Activated naive CD8-positive, alpha-beta T cell treated with anti-CD3 and anti-CD28 coated beads, Interleukin-2, amount 10 ng/mL, durations not matched to agents 7 days and 5 days (primary cell): Measurements from ENCODE around the gene KRTAP4-9. TPM values are rescaled to one million over a fixed set of nuclear protein-coding genes. Genes with fewer than 3 reads are reported as not detected.
"Not testable (repeated sequence)": the region's sequence is repeated elsewhere in the genome, so short reads cannot be mapped to it uniquely, and the experiment has no call there.

ENCODE experiments used
- ATAC-seq: fragments of 150-1000 bp; cut with Tn5 transposase; one replicate; pipeline ENCODE4 v1.10.0; 2021; ENCODE audit warnings: low read depth, moderate library complexity
- POLR2A ChIA-PET: fragments of 350-600 bp; sonication (Branson Sonifier 250); formaldehyde crosslinking; loops from one replicate; lab custom pipeline; 2021; ENCODE audit warnings: antibody characterized with exemption; lab: Charles Lee
- DNase-seq: peaks from one replicate; pipeline ENCODE4 v3.0.0; 2021
- H3K27ac Mint-ChIP-seq: one replicate; pipeline ENCODE4 v1.8.0; 2022; ENCODE audit warnings: mild to moderate bottlenecking, mixed read lengths
- H3K27me3 Mint-ChIP-seq: one replicate; pipeline ENCODE4 v1.8.0; 2022; ENCODE audit warnings: mild to moderate bottlenecking, moderate library complexity, mixed read lengths
- H3K36me3 Mint-ChIP-seq: one replicate; pipeline ENCODE4 v1.8.0; 2021; ENCODE audit warnings: mild to moderate bottlenecking, mixed read lengths
- H3K4me1 Mint-ChIP-seq: one replicate; pipeline ENCODE4 v1.8.0; 2021; ENCODE audit warnings: mixed read lengths
- H3K4me3 Mint-ChIP-seq: one replicate; pipeline ENCODE4 v1.8.0; 2022; ENCODE audit warnings: mild to moderate bottlenecking, moderate library complexity, mixed read lengths
- H3K9me3 Mint-ChIP-seq: one replicate; pipeline ENCODE4 v1.8.0; 2021; ENCODE audit warnings: mixed read lengths
- total RNA-seq, 2 experiments: library from RNA; stranded (reverse); gene quantifications; one replicate each; pipeline ENCODE4 v1.2.3, GENCODE V29; 2021

The KRTAP4-9 gene
- total RNA-seq, 2 experiments from 2014 or later: not detected

- no peak overlapping the region for H3K4me3 Mint-ChIP-seq
- DNase-seq: no peak
- peaks cover 2% of the 10 kb centered on the region for H3K4me1 Mint-ChIP-seq
- peaks cover 15% of the 10 kb centered on the region for H3K27me3 Mint-ChIP-seq
- POLR2A ChIA-PET: no interaction called here
- H3K36me3 Mint-ChIP-seq: no peaks in the 10 kb centered on the region
- H3K9me3 Mint-ChIP-seq: no peaks in the 10 kb centered on the region
- ATAC-seq: no peak
- no peak overlapping the region for H3K27ac Mint-ChIP-seq
These were observed 33.4 kb upstream of the KRTAP4-9 start for GRCh38 chr17:41071606-41072360.

- no peaks in the 10 kb centered on the region for H3K9me3 Mint-ChIP-seq
- no peak overlapping the region for H3K27ac Mint-ChIP-seq
- no peak overlapping the region for H3K4me3 Mint-ChIP-seq
- ATAC-seq: no peak
- no peak for DNase-seq
- POLR2A ChIA-PET: no interaction called here
- H3K27me3 Mint-ChIP-seq: peaks cover 16% of the 10 kb centered on the region
- peaks cover 2% of the 10 kb centered on the region for H3K4me1 Mint-ChIP-seq
- H3K36me3 Mint-ChIP-seq: no peaks in the 10 kb centered on the region
These were observed 31.5 kb upstream of the KRTAP4-9 start for GRCh38 chr17:41073676-41074075.

DNA sequence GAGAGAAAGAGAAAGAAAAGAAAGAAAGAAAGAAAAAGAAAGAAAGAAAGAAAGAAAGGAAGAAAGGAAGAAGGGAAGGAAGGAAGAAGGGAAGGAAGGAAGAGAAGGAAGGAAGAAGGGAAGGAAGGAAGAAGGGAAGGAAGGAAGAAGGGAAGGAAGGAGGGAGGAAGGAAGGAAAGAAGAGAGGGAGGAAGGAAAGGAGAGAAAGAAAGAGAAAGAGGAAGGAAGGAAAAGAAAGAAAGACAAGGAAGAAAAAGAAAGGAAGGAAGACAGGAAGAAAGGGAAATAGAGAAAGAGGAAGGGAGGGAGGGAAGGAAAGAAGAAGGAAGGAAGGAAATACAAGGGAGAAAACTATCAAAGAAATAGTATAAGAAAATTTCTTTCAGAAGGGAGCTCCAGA is 28.4 kb upstream of the KRTAP4-9 start:
- no peaks in the 10 kb centered on the region for H3K36me3 Mint-ChIP-seq
- POLR2A ChIA-PET: no interaction called here
- peaks cover 16% of the 10 kb centered on the region for H3K27me3 Mint-ChIP-seq
- no peaks in the 10 kb centered on the region for H3K9me3 Mint-ChIP-seq
- H3K27ac Mint-ChIP-seq: no peak overlapping the region
- no peak overlapping the region for H3K4me3 Mint-ChIP-seq
- ATAC-seq: no peak
- DNase-seq: no peak
- H3K4me1 Mint-ChIP-seq: no peaks in the 10 kb centered on the region

- Mint-ChIP-seq H3K27me3 (no peaks in the 10 kb centered on the region), H3K27ac (no peak overlapping the region), H3K4me3 (no peak overlapping the region), H3K9me3 (peaks cover 3% of the 10 kb centered on the region), H3K4me1 (no peaks in the 10 kb centered on the region), H3K36me3 (no peaks in the 10 kb centered on the region)
- ATAC-seq (no peak), DNase-seq (no peak)
- POLR2A ChIA-PET: no interaction called here
These were observed 22.6 kb upstream of the KRTAP4-9 start for GRCh38 chr17:41082626-41083025.

DNA sequence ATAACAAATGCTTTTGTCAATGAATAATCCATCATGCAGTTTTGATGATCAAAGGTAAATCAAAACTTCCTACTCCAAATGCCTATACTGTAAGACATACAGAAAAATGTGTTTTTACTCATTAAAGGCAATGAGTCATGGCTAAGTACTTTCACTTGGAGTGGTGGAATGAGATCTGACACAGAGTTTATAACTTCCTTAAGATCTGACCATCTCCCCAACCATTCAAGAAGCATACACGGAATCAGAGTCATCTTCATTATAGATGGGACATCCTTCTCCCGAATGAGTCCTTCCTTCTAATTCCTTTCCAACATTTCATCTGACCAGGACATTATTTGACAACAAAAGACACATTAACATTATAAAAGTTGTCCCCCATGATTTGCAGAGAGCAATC is 21.8 kb upstream of the KRTAP4-9 start:
- POLR2A ChIA-PET, H3K27me3 Mint-ChIP-seq, H3K4me1 Mint-ChIP-seq, DNase-seq, ATAC-seq, H3K4me3 Mint-ChIP-seq, H3K36me3 Mint-ChIP-seq, H3K27ac Mint-ChIP-seq, H3K9me3 Mint-ChIP-seq: not testable (repeated sequence)

DNA sequence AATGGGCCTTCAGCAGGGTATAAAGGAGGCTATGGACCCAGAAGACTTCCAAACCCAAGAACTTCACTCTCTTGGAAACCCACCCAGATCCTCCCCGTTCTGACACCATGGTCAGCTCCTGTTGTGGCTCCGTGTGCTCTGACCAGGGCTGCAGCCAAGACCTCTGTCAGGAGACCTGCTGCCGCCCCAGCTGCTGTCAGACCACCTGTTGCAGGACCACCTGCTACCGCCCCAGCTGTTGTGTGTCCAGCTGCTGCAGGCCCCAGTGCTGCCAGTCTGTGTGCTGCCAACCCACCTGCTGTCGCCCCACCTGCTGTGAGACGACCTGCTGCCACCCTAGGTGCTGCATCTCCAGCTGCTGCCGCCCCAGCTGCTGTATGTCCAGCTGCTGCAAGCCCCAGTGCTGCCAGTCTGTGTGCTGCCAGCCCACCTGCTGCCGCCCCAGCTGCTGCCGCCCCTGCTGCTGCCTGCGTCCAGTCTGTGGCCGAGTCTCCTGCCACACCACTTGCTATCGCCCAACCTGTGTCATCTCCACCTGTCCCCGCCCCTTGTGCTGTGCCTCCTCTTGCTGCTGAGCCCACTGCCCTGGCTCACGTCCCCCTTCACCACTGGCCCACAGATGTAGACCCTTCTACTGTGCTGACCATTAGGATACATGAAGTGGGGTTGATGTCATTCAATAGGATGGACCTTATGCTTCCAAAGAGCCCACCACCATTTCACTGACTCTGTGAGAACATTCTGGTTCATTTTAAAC is 20.9 kb upstream of the KRTAP4-9 start, which contains the start of gene KRTAP4-7:
TSS of gene KRTAP4-7 (plus strand) at position 51 of the 757 bp plus-strand sequence. CDS start at position 108, 57 bp downstream.
- DNase-seq, POLR2A ChIA-PET, H3K4me1 Mint-ChIP-seq, H3K4me3 Mint-ChIP-seq, ATAC-seq, H3K9me3 Mint-ChIP-seq, H3K27ac Mint-ChIP-seq, H3K36me3 Mint-ChIP-seq, H3K27me3 Mint-ChIP-seq: not testable (repeated sequence)

- H3K4me3 Mint-ChIP-seq, H3K36me3 Mint-ChIP-seq, H3K4me1 Mint-ChIP-seq, H3K27me3 Mint-ChIP-seq, H3K9me3 Mint-ChIP-seq, POLR2A ChIA-PET, DNase-seq, ATAC-seq, H3K27ac Mint-ChIP-seq: not testable (repeated sequence)
These were observed 16.3 kb upstream of the KRTAP4-9 start for GRCh38 chr17:41088760-41089352.

DNA sequence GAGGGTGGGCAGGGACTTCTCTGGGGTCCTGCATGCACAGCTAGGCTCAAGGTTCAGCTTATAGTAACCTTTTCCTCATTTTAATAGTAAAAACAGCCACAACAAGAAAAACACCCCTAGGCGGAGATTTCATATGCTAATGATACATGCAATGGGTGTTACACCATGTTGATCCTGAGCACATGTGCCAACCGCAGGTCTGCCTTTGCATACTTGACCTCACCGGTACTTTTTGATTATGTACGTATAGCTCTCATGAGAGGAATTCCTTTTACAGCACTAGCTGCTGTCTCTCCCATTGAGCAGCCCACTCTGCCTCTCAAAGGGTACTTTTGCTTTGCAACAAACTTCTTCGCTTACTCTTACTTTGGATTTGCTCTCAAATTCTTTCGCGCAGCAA is 9.1 kb upstream of the KRTAP4-9 start:
- ATAC-seq (no peak), DNase-seq (no peak)
- H3K27me3 Mint-ChIP-seq: peaks cover 11% of the 10 kb centered on the region
- H3K27ac Mint-ChIP-seq: no peak overlapping the region
- POLR2A ChIA-PET: no interaction called here
- no peaks in the 10 kb centered on the region for H3K36me3 Mint-ChIP-seq
- H3K4me1 Mint-ChIP-seq: peaks cover 1% of the 10 kb centered on the region
- H3K9me3 Mint-ChIP-seq: no peaks in the 10 kb centered on the region
- H3K4me3 Mint-ChIP-seq: no peak overlapping the region

- DNase-seq (no peak), ATAC-seq (no peak)
- H3K27ac Mint-ChIP-seq: no peak within 1 kb of the TSS
- H3K27me3 Mint-ChIP-seq: peaks cover 13% of the 10 kb centered on the region
- no peaks in the 10 kb centered on the region for H3K9me3 Mint-ChIP-seq
- no peaks in the 10 kb centered on the region for H3K36me3 Mint-ChIP-seq
- no peak within 1 kb of the TSS for H3K4me3 Mint-ChIP-seq
- peaks cover 1% of the 10 kb centered on the region for H3K4me1 Mint-ChIP-seq
- POLR2A ChIA-PET: no interaction called here
These were observed 7.1 kb upstream of the KRTAP4-9 start, which contains the start of gene KRTAP4-8 for GRCh38 chr17:41098042-41098441. Gene KRTAP4-8, minus strand, starts transcription at chr17:41098142. Its CDS starts 58 bp downstream, at chr17:41098084.

GRCh38 chr17:41098481-41098880 is 6.7 kb upstream of the KRTAP4-9 start:
- ATAC-seq (no peak), DNase-seq (no peak)
- POLR2A ChIA-PET: no interaction called here
- no peak overlapping the region for H3K4me3 Mint-ChIP-seq
- no peak overlapping the region for H3K27ac Mint-ChIP-seq
- H3K4me1 Mint-ChIP-seq: peaks cover 1% of the 10 kb centered on the region
- H3K36me3 Mint-ChIP-seq: no peaks in the 10 kb centered on the region
- no peaks in the 10 kb centered on the region for H3K9me3 Mint-ChIP-seq
- H3K27me3 Mint-ChIP-seq: peaks cover 13% of the 10 kb centered on the region

DNA sequence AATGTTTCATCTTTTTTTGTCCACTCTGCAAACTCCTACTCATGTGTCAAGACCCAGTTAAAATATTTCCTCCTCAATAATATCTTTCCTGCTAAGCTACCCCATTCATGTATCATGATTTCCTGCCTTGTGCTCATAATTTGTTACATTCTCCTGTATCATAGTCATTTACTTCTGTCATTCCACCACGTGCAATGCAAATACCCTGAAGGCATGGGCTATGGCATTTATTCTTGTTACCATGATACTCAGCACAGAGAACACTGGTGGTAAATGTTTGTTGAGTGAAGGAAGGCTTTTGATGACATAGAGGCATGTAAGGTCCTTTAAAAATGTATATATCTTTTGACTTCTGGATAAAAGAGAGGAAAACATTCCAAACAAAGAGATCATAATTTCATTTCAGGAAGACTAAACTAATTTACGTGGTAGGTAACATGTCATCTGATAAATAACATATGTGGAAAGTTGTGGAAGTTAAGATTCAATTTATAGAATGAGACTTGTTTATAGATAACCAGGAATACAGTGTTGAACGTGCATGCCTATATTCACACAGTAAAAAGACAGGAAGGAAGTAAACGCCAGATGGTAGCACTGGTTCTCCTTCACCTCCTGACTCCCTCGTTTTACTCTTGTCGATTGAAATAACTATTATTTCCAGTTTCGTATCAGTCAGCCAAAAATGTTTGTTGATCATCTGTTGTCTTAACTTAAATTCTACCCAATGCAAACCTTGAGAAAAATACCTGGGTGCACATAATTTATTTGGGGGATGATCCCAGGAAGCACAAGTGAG is 5.3 kb upstream of the KRTAP4-9 start:
- H3K9me3 Mint-ChIP-seq, DNase-seq, H3K4me3 Mint-ChIP-seq, POLR2A ChIA-PET, ATAC-seq, H3K36me3 Mint-ChIP-seq, H3K27ac Mint-ChIP-seq, H3K4me1 Mint-ChIP-seq: not testable (repeated sequence)
- peaks cover 13% of the 10 kb centered on the region for H3K27me3 Mint-ChIP-seq

DNA sequence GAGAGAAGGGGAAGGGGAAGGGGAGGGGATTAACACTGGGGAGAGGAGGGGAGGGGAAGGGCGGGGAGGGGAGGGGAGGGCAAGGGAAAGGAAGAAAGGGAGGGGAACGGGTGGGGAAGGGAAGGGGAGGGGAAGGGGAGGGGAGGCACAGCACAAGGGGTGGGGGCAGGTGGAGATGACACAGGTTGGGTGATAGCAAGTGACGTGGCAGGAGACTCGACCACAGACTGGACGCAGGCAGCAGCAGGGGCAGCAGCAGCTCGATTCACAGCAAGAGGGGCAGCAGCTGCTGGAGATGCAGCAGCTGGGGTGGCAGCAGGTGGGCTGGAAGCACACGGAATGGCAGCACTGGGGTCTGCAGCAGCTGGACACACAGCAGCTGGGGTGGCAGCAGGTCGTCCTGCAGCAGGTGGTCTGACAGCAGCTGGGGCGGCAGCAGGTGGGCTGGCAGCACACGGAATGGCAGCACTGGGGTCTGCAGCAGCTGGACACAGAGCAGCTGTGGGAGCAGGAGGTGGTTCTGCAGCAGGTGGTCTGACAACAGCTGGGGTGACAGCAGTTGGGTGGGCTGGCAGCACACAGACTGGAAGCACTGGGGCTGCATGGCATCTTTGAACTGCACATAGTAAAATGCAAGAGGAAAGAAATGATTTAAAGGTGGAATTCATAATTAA is 3.5 kb upstream of the KRTAP4-9 start, which contains the start of gene KRTAP4-16:
TSS of gene KRTAP4-16 (minus strand) at position 624 of the 674 bp plus-strand sequence. CDS start at position 624, 0 bp downstream.
- no peaks in the 10 kb centered on the region for H3K9me3 Mint-ChIP-seq
- H3K27me3 Mint-ChIP-seq: peaks cover 8% of the 10 kb centered on the region
- no peak within 1 kb of the TSS for H3K4me3 Mint-ChIP-seq
- peaks cover 1% of the 10 kb centered on the region for H3K4me1 Mint-ChIP-seq
- no peak within 1 kb of the TSS for H3K27ac Mint-ChIP-seq
- H3K36me3 Mint-ChIP-seq: no peaks in the 10 kb centered on the region
- no peak for ATAC-seq
- no peak for DNase-seq
- POLR2A ChIA-PET: no interaction called here
